Esophagus muscularis mucosa (tissue), 4 donors: ENCODE results near the gene GPR171.

ENCODE experiments used
- EP300 ChIP-seq: sonication (generic); formaldehyde crosslinking; IDR thresholded peaks from one replicate; pipeline ENCODE4 v1.6.1; 2017; ENCODE audit warnings: antibody characterized with exemption
- POLR2A ChIP-seq: fragments of 450-650 bp; IDR thresholded peaks from one replicate; pipeline ENCODE4 v1.6.1; 2017; ENCODE audit warnings: antibody characterized with exemption, moderate library complexity, mild to moderate bottlenecking, low read depth
- TF ChIP-seq, protein P1 (sequence below), 3 experiments: fragments of 200-600 bp in 2 of 3; fragments of 450-650 bp in 1 of 3; sonication (generic) in 2 of 3; IDR thresholded peaks; one replicate each; pipeline ENCODE4 v1.5.1; 2017 to 2019; ENCODE audit warnings: antibody characterized with exemption in 3 of 3, mild to moderate bottlenecking in 2 of 3, moderate library complexity in 1 of 3

DNA sequence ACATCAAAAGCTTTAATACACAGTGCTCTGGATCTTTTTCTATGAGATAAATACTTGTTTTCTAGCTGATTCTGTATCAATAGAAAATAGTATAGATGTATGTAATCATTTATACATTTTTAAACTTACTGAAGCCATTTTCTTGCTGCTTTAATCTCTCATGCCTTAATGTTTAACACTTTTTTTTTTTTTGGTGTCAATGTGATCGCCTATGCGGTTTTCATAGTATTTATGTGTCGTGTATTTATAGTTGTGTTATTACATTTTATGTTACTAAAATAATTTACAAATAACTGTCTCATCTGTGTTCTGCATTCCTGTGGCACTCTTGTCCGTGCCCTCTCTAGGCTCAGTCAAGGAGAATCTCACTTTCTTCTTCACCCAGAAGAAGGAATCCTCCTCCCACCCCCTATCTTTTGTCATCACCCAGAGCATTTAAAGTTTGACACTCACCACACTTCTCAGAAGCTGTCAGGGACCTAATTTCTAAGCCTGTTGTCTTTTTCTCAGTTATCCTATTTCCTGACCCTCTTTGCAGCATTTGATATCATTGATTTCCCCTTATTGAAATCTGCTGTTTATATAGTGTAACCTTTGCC lies 21.4 kb upstream of the GPR171 start:
- TF ChIP-seq POLR2A (no peak), EP300 (no peak)
- TF ChIP-seq, protein P1, sequence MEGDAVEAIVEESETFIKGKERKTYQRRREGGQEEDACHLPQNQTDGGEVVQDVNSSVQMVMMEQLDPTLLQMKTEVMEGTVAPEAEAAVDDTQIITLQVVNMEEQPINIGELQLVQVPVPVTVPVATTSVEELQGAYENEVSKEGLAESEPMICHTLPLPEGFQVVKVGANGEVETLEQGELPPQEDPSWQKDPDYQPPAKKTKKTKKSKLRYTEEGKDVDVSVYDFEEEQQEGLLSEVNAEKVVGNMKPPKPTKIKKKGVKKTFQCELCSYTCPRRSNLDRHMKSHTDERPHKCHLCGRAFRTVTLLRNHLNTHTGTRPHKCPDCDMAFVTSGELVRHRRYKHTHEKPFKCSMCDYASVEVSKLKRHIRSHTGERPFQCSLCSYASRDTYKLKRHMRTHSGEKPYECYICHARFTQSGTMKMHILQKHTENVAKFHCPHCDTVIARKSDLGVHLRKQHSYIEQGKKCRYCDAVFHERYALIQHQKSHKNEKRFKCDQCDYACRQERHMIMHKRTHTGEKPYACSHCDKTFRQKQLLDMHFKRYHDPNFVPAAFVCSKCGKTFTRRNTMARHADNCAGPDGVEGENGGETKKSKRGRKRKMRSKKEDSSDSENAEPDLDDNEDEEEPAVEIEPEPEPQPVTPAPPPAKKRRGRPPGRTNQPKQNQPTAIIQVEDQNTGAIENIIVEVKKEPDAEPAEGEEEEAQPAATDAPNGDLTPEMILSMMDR (IDR thresholded peaks at IDR 0.05): no peak
